OCI-LY1 (cell line): ENCODE data around the gene KCNIP4.

Experiments
- H2AFZ ChIP-seq: fragments of 200-600 bp; sonication (generic), shearing (Covaris generic); 2 replicates; pipeline ENCODE4 v1.6.0; 2014; ENCODE audit warnings: antibody characterized with exemption, mild to moderate bottlenecking, low read length
- H3F3A ChIP-seq: fragments of 200-600 bp; sonication (generic), shearing (Covaris generic); 2 replicates; pipeline ENCODE4 v1.6.0; 2014; ENCODE audit warnings: mild to moderate bottlenecking, antibody characterized with exemption, low read length, moderate library complexity; ENCODE audit not compliant: insufficient read depth
- H3K27ac ChIP-seq: fragments of 200-600 bp; sonication (generic); 2 replicates; pipeline ENCODE4 v1.5.1; 2014; ENCODE audit warnings: low read length, mixed run types, mild to moderate bottlenecking, low read depth; ENCODE audit not compliant: poor library complexity, severe bottlenecking
- H3K27me3 ChIP-seq: fragments of 200-600 bp; sonication (generic); 2 replicates; pipeline ENCODE4 v1.6.0; 2014; ENCODE audit warnings: antibody characterized with exemption, mild to moderate bottlenecking, low read length, moderate library complexity; ENCODE audit not compliant: insufficient read depth
- H3K36me3 ChIP-seq: fragments of 200-600 bp; sonication (generic); 2 replicates; pipeline ENCODE4 v1.6.1; 2014; ENCODE audit warnings: mild to moderate bottlenecking, antibody characterized with exemption, low read length, moderate library complexity, mixed read lengths; ENCODE audit not compliant: insufficient read depth
- H3K4me1 ChIP-seq: fragments of 200-600 bp; sonication (generic); 2 replicates; pipeline ENCODE4 v1.5.1; 2014; ENCODE audit warnings: mild to moderate bottlenecking, low read length, moderate library complexity; ENCODE audit not compliant: insufficient read depth, severe bottlenecking
- H3K4me2 ChIP-seq: fragments of 200-600 bp; sonication (generic), shearing (Covaris generic); 2 replicates; pipeline ENCODE4 v1.6.1; 2014; ENCODE audit warnings: low read length
- H3K4me3 ChIP-seq: fragments of 200-600 bp; sonication (generic); 2 replicates; pipeline ENCODE4 v1.5.1; 2014; ENCODE audit warnings: low read length, low read depth, mild to moderate bottlenecking, mixed read lengths; ENCODE audit not compliant: poor library complexity, severe bottlenecking
- H3K79me2 ChIP-seq: fragments of 200-600 bp; shearing (Covaris generic); 2 replicates; pipeline ENCODE4 v1.6.1; 2016; ENCODE audit warnings: mixed run types, low read length, mixed read lengths; ENCODE audit not compliant: insufficient read depth
- H3K9ac ChIP-seq: fragments of 200-600 bp; sonication (generic), shearing (Covaris generic); 2 replicates; pipeline ENCODE4 v1.6.1; 2014; ENCODE audit warnings: mild to moderate bottlenecking, low read length, mixed read lengths
- H3K9me2 ChIP-seq: fragments of 200-600 bp; sonication (generic), shearing (Covaris generic); 2 replicates; pipeline ENCODE4 v1.6.1; 2014; ENCODE audit warnings: low read depth, mild to moderate bottlenecking, low read length, mixed read lengths
- H3K9me3 ChIP-seq: fragments of 200-600 bp; shearing (Covaris generic); 2 replicates; pipeline ENCODE4 v1.6.1; 2014; ENCODE audit warnings: low read length, mixed read lengths
- H4K20me1 ChIP-seq: fragments of 200-600 bp; sonication (generic), shearing (Covaris generic); 2 replicates; pipeline ENCODE4 v1.6.0; 2016; ENCODE audit warnings: mild to moderate bottlenecking, low read length; ENCODE audit not compliant: insufficient read depth
- CTCF ChIP-seq: fragments of 200-600 bp; sonication (generic), shearing (Covaris generic); IDR thresholded peaks from 2 replicates; pipeline ENCODE4 v1.5.1; 2017; ENCODE audit warnings: mild to moderate bottlenecking, antibody characterized with exemption, low read length, moderate library complexity, mixed read lengths
- EZH2 ChIP-seq: fragments of 200-600 bp; sonication (generic), shearing (Covaris generic); IDR thresholded peaks from 2 replicates; pipeline ENCODE4 v1.8.0; 2017; ENCODE audit warnings: borderline replicate concordance, mixed run types, mild to moderate bottlenecking, antibody characterized with exemption, low read length, moderate library complexity, mixed read lengths

Gene KCNIP4

GRCh38 chr4:20847124-20847747 lies 1101.3 kb downstream of the KCNIP4 start:
- Histone ChIP-seq H3K4me1 (no peaks in the 10 kb centered on the region), H2AFZ (no peak overlapping the region), H3K9me3 (no peaks in the 10 kb centered on the region), H3K9me2 (no peaks in the 10 kb centered on the region), H3K27ac (no peak overlapping the region), H3K4me3 (no peak overlapping the region), H3K9ac (no peak overlapping the region), H3K27me3 (no peaks in the 10 kb centered on the region), H3K36me3 (no peaks in the 10 kb centered on the region), H3F3A (no peaks in the 10 kb centered on the region), H3K79me2 (no peaks in the 10 kb centered on the region), H3K4me2 (no peak overlapping the region), H4K20me1 (no peaks in the 10 kb centered on the region)
- TF ChIP-seq EZH2, result no peak
- no peak for TF ChIP-seq CTCF

- Histone ChIP-seq H3K9ac (no peak overlapping the region), H3K4me2 (no peak overlapping the region), H3K36me3 (no peaks in the 10 kb centered on the region), H3K79me2 (no peaks in the 10 kb centered on the region), H3K27me3 (no peaks in the 10 kb centered on the region), H2AFZ (no peak overlapping the region), H3K4me1 (no peaks in the 10 kb centered on the region), H3F3A (no peaks in the 10 kb centered on the region), H3K9me3 (no peaks in the 10 kb centered on the region), H3K4me3 (no peak overlapping the region), H4K20me1 (no peaks in the 10 kb centered on the region), H3K27ac (no peak overlapping the region), H3K9me2 (no peaks in the 10 kb centered on the region)
- TF ChIP-seq CTCF, result no peak
- TF ChIP-seq EZH2, result no peak
Observed at GRCh38 chr4:20844311-20844710, 1104.3 kb downstream of the KCNIP4 start.

- Histone ChIP-seq H3K9me3 (no peaks in the 10 kb centered on the region), H3F3A (no peaks in the 10 kb centered on the region), H4K20me1 (no peaks in the 10 kb centered on the region), H3K27ac (no peak overlapping the region), H3K4me1 (no peaks in the 10 kb centered on the region), H2AFZ (no peak overlapping the region), H3K36me3 (no peaks in the 10 kb centered on the region), H3K4me2 (no peak overlapping the region), H3K9ac (no peak overlapping the region), H3K79me2 (no peaks in the 10 kb centered on the region), H3K9me2 (no peaks in the 10 kb centered on the region), H3K4me3 (no peak overlapping the region), H3K27me3 (no peaks in the 10 kb centered on the region)
- TF ChIP-seq EZH2 (no peak), CTCF (no peak)
Observed at GRCh38 chr4:20840648-20841190, 1107.9 kb downstream of the KCNIP4 start.
